Adipose tissue (tissue), 3 donors: Measurements from ENCODE around the gene BHLHE41. TPM values are rescaled to one million over a fixed set of nuclear protein-coding genes. Genes with fewer than 3 reads are reported as not detected.

Source experiments
- H3K27ac ChIP-seq: one replicate; pipeline ENCODE4 v1.5.1; 2013; ENCODE audit warnings: low read depth, low read length
- WGBS, 3 donors: extraction: QIAGEN DNeasy Blood & Tissue Kit; methylation state at CpG; one replicate each; pipeline ENCODE4 v1.1.7; 2013; 5-methylcytosine and 5-hydroxymethylcytosine counted together
- polyA plus RNA-seq, 3 donors: library from polyadenylated mRNA; stranded (reverse); fragments of 200-250 nt; gene quantifications; one replicate each; pipeline ENCODE4 v1.2.3, GENCODE V29; 2013
- donor health status: healthy with polysubstance abuse.
- donor health status: Bipolar disorder and iron deficiency.
- donor health status: healthy.

BHLHE41 gene
- polyA plus RNA-seq, 3 donors: 3.6 to 23.2 (median 4.8) TPM

DNA sequence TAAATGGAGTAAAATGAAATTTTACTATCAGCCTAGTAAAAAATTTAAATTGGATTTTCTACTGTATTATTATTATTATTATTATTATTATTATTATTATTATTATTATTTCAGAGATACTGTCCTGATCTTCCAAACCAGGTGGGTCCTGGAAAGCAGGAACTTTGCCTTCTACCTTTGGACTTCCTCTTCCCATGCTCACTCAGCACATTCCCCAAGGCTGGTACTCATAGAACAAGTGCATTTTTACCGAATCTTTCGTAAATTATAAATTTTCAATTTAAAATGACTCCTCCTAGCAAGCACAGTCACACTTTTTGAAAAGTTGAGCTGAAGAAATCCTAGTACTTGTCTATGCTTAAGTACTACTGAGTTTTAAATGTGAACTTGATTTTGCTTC lies 29.7 kb downstream of the BHLHE41 start:
- H3K27ac ChIP-seq: no peak overlapping the region
- WGBS, 3 donors: 92 to 96% (median 92%) methylated on average over 2 of the region's 2 CpGs

GRCh38 chr12:26092346-26093105 lies 32.3 kb downstream of the BHLHE41 start:
- no peak overlapping the region for H3K27ac ChIP-seq
- 82 to 87% (median 86%) methylated on average over 4 of the region's 4 CpGs for WGBS, 3 donors

DNA sequence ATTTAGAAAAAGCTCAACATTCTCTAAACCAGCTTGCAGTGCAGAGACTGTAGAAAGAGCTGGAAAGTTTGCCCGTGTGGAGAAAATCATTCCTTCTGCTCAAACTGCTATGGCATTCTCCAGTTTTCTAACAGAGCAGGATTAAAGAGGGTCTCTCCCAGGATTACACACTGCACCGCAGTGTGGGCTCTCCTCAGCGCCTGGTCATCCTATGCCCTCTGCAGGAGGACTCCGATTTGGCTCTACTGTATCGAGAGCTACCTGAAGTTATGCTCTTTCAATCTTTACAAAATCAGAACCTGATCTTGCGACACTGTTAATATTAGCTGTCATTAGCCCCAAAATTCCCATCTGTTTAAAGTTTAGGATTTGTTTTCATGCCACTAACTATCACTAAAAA lies 33.0 kb downstream of the BHLHE41 start:
- H3K27ac ChIP-seq: no peak overlapping the region
- WGBS, 3 donors: 80 to 90% (median 85%) methylated on average over 6 of the region's 6 CpGs

DNA sequence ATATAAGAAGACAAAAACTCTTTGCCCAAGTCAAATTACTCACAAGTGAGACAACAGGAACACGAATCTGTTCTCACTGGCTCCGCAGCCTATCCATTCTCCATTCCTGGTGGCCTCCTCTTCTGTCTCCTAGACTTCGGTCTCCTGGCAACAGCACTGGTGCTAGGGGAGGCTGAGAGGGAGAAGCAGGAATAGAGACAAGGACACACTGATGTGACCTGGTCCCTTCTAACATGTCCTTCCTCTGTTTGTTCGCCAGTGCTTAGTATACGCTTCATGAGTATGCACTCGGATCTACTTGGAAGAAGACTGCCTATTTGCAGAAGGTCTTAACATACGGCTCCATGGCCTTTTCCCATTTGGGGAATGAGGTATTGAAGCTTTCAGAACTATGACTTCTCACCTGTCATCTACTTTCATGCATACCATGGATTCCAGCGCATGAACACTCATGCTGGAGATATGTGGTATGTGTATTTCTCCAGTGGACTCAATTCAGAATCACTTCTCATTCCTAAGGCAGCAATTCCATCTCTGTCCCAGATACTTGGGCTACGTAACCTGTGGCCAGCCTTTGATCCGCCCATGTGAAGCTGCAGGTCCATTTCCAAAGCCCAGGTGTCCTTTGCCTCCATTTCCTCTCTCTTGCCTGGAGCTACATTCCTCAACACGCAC lies 33.9 kb downstream of the BHLHE41 start:
- 86 to 92% (median 87%) methylated on average over 11 of the region's 11 CpGs for WGBS, 3 donors
- H3K27ac ChIP-seq: no peak overlapping the region

DNA sequence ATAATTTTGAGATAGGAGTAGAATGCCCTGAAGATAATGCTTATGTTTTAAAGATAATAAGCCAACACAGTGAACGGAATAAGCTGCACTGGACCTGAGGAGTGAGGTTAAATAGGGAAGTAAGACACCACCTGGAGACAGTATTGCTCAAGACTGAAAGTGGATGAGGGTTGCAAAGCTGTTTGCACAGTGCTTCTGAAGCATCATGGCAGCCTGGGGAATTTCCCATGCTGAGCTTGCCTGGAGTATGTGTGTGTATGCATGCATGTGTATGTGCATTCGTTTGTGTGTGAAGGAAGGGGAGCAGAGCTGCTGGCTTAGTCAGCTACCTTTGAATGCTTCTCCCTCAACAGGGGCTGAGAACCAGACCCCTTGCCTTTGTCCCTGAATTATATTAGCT lies 35.8 kb downstream of the BHLHE41 start:
- H3K27ac ChIP-seq: no peak overlapping the region
- 65 to 71% (median 68%) methylated on average over 2 of the region's 2 CpGs for WGBS, 3 donors

DNA sequence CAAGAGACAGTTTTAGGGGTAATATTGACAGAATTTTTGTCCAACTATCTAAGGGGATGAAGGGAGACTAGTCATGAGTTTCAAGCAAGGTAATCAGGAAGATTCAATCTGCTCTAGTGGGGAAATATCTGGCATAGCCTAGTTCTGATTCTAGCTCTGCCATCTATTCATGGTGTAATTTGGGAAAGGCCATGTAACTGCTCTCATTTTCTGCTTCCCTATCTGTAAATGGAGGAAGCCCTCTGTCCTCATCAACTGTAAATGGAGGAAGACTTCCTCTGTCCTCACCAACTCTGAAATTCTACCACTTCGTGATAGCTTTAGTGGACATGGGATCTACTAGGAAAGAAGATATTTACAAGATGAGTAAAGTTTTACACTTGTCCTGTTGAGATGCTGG lies 37.9 kb downstream of the BHLHE41 start:
- WGBS, 3 donors: 64 to 90% (median 84%) methylated on average over 1 of the region's 1 CpG
- no peak overlapping the region for H3K27ac ChIP-seq

DNA sequence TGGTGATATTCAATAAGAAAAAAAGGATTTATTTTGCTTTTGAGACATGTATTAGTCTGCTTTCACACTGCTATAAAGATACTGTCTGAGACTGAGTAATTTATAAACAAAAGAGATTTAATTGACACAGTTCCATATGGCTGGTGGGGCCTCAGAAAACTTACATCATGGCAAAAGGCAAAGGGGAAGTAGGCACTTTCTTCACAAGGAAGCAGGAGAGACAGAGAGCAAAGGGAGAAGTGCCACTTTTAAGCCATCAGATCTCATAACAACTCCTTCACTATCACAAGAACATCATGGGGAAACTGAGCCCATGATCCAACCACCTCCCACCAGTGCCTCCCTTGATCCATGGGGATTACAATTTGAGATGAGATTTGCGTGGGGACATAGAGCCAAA lies 43.9 kb downstream of the BHLHE41 start:
- WGBS, 3 donors: 76 to 98% (median 86%) methylated on average over 1 of the region's 1 CpG
- no peak overlapping the region for H3K27ac ChIP-seq

- H3K27ac ChIP-seq: no peak overlapping the region
- 91 to 97% (median 97%) methylated on average over 2 of the region's 2 CpGs for WGBS, 3 donors
Observed at GRCh38 chr12:26077915-26078702, 46.7 kb downstream of the BHLHE41 start.

Other genes with a start within 250 kb of the BHLHE41 start
- gene RASSF8, start 166.4 kb downstream of the BHLHE41 start, polyA plus RNA-seq: 10 to 100 TPM in 1 of 3 donors, 1 to 10 TPM in 2; 2.2 to 20.2 (median 6.9) TPM
- 10 to 100 TPM in 1 of 3 donors, 1 to 10 TPM in 2; 1.8 to 13.6 (median 7.3) TPM for gene SSPN, start 70.5 kb upstream of the BHLHE41 start, polyA plus RNA-seq